Fibroblast of pulmonary artery (primary cell): ENCODE data around the gene SYT6.

Experiments
- DNase-seq: peaks from one replicate; pipeline ENCODE4 v3.0.0-alpha.2; 2010; ENCODE audit warnings: low read depth
- H3K4me3 ChIP-seq: replicated peaks from 2 replicates; pipeline ENCODE4 v1.5.1; 2011; ENCODE audit warnings: low read depth, mild to moderate bottlenecking, control low read depth, low read length, moderate library complexity
- TF ChIP-seq, protein P1 (sequence below): IDR thresholded peaks from 2 replicates; pipeline ENCODE4 v1.5.1; 2011; ENCODE audit warnings: mild to moderate bottlenecking, control low read depth, low read length, inconsistent platforms; ENCODE audit errors: missing control alignments

Gene SYT6

GRCh38 chr1:114113411-114114184, 40.1 kb downstream of the SYT6 start:
- no peak for DNase-seq
- H3K4me3 ChIP-seq: no peak overlapping the region
- TF ChIP-seq, protein P1, sequence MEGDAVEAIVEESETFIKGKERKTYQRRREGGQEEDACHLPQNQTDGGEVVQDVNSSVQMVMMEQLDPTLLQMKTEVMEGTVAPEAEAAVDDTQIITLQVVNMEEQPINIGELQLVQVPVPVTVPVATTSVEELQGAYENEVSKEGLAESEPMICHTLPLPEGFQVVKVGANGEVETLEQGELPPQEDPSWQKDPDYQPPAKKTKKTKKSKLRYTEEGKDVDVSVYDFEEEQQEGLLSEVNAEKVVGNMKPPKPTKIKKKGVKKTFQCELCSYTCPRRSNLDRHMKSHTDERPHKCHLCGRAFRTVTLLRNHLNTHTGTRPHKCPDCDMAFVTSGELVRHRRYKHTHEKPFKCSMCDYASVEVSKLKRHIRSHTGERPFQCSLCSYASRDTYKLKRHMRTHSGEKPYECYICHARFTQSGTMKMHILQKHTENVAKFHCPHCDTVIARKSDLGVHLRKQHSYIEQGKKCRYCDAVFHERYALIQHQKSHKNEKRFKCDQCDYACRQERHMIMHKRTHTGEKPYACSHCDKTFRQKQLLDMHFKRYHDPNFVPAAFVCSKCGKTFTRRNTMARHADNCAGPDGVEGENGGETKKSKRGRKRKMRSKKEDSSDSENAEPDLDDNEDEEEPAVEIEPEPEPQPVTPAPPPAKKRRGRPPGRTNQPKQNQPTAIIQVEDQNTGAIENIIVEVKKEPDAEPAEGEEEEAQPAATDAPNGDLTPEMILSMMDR: no peak

DNA sequence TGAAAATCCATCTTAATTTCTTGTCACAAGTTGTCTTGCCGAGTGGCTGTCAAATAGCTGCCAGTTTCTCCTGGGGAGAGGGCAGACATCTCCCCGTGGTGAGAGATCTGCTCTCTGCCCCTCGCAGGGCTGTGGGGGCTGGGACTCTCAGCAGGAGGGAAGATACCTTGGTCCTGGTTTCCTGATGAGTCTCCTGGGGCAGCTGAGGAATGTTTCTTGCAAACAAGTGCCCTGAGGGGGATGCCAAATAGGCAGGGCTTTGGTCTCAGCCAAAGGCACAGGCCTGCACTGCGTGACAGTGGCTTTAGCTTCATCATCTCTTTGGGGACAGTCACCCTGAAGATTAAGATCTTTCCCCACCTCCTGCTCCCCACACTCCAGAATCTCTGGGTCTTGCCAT, 40.9 kb downstream of the SYT6 start:
- TF ChIP-seq, protein P1: no peak
- no peak for DNase-seq
- no peak overlapping the region for H3K4me3 ChIP-seq

- DNase-seq: no peak
- TF ChIP-seq, protein P1: no peak
- H3K4me3 ChIP-seq: no peak overlapping the region
Measured at GRCh38 chr1:114111731-114112641, 41.7 kb downstream of the SYT6 start.

GRCh38 chr1:114109981-114110380, 43.7 kb downstream of the SYT6 start:
- DNase-seq: no peak
- no peak overlapping the region for H3K4me3 ChIP-seq
- TF ChIP-seq, protein P1: no peak

GRCh38 chr1:114108751-114109255, 44.9 kb downstream of the SYT6 start:
- H3K4me3 ChIP-seq: no peak overlapping the region
- peak; percentile 19 for DNase-seq
- TF ChIP-seq, protein P1: no peak

DNA sequence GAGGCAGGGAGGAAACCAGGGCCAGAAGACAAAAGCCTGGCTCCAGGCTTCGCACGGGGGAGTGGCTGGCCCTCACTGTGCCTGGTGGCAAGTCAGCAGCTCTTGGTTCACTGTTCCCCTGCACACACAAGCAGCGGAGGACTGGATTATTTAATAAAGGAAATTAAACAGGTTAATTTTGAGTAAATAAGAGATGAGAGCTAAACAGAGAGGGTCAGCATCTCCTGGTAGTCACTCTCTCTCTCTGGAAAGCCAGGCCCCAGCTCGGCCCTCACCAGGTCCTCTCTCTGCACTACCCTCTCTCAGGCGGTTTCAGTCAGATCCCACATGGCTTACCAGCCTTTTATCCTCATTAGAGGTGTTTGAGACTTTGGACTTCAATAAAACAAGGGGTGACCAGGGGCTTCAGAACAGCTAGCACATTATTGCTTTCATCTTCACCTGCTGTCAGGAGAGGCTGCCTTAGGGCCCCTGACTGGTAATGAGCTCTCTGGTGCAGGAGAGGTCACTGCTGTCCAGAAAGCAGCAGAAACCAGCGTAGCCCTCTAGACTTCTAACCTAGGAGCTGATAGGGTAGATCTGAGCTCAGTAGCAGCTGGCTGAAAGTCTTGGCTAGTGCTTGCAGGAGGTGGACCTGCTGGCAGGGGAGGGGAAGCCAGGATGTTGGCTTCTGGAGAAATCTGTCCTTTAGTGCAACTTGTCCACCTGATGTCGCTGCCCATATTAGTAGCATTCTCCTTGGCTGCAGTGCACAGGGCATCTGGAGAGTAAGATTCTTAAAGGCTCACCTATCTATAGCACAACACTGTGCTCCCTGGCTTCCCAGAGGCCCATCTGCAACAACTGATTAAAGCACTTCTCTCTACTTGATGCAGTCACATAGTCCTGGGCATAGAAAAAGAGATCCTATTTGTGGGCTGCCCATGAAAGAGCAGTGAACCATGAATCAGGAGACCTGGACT, 45.9 kb downstream of the SYT6 start:
- no peak overlapping the region for H3K4me3 ChIP-seq
- TF ChIP-seq, protein P1: no peak
- no peak for DNase-seq
